HG02678 (cell line): Measurements from ENCODE around the gene LRRC8D.
"Not testable (repeated sequence)": the region's sequence is repeated elsewhere in the genome, so short reads cannot be mapped to it uniquely, and the experiment has no call there.

Experiments
- ATAC-seq: cut with Tn5 transposase; IDR thresholded peaks from one replicate; pipeline ENCODE4 v1.9.1; 2021; ENCODE audit warnings: mild to moderate bottlenecking, moderate library complexity; ENCODE audit not compliant: unreplicated experiment

LRRC8D gene

GRCh38 chr1:89982846-89983245 is 162.0 kb downstream of the LRRC8D start:
- not testable (repeated sequence) for ATAC-seq

GRCh38 chr1:89984564-89985116 is 163.8 kb downstream of the LRRC8D start:
- ATAC-seq, result not testable (repeated sequence)

- no peak for ATAC-seq
These were observed 165.2 kb downstream of the LRRC8D start for GRCh38 chr1:89986020-89986419.
